K562 (cell line): ENCODE results near the gene C2CD2L. TPM values are rescaled to one million over a fixed set of nuclear protein-coding genes. Genes with fewer than 3 reads are reported as not detected.

ENCODE experiments used
- ATAC-seq: fragments of 200-7000 bp; cut with Tn5 transposase; 3 replicates; pipeline ENCODE4 v1.9.1; 2020; ENCODE audit warnings: moderate library complexity
- BruUV-seq: library from RNA; stranded (reverse); fragments of 400-500 nt; replicated peaks from 2 replicates; lab custom pipeline; 2021; lab: Mats Ljungman, UMichigan
- CTCF ChIA-PET: fragments of 300-600 bp; formaldehyde crosslinking; extraction: SDS; loops from one replicate; lab custom pipeline; 2021; ENCODE audit warnings: low intra/inter-chr PET ratio; lab: Yijun Ruan, JAX
- POLR2A ChIA-PET: fragments of 300-600, 350-650 bp; sonication (Branson Sonifier 250); formaldehyde crosslinking; extraction: SDS; loops from one replicate; lab custom pipeline; 2021; ENCODE audit warnings: antibody characterized with exemption, inconsistent platforms; lab: Yijun Ruan, JAX
- DNase-seq, 4 experiments: peaks; one replicate each; pipeline versions ENCODE4 v3.0.0 to v3.0.0-alpha.2; 2011 to 2018; ENCODE audit warnings: low spot score in 3 of 4, mixed read lengths in 3 of 4; ENCODE audit errors: extremely low read depth in 1 of 4
- FAIRE-seq: peaks from 2 replicates; lab custom pipeline; 2011; peaks lifted over from hg19 to GRCh38; lab: Jason Lieb, UNC
- H2AFZ ChIP-seq: 2 replicates; pipeline ENCODE4 v1.6.0; 2011; ENCODE audit warnings: low read depth, low read length, control low read depth, inconsistent platforms
- H3K27ac ChIP-seq: fragments of 200-600 bp; 3 replicates; pipeline ENCODE4 v1.8.0; 2011; ENCODE audit warnings: low read depth, mild to moderate bottlenecking, control low read depth, inconsistent platforms, low read length, moderate library complexity, mixed read lengths; ENCODE audit errors: extremely low read depth
- H3K27me3 ChIP-seq, 2 experiments: fragments of 300-600 bp in 1 of 2; 2 replicates in 1 of 2; 3 replicates in 1 of 2; pipeline versions ENCODE4 v1.6.0 to v1.8.0; 2011; ENCODE audit warnings: inconsistent platforms in 2 of 2, low read length in 2 of 2, mild to moderate bottlenecking in 1 of 2, mixed read lengths in 1 of 2, moderate library complexity in 1 of 2; ENCODE audit not compliant: control insufficient read depth in 2 of 2, insufficient read depth in 2 of 2
- H3K36me3 ChIP-seq: fragments of 300-600 bp; 3 replicates; pipeline ENCODE4 v1.8.0; 2011; ENCODE audit warnings: mild to moderate bottlenecking, low read length, inconsistent platforms; ENCODE audit not compliant: control insufficient read depth, insufficient read depth
- H3K4me1 ChIP-seq, 2 experiments: fragments of 200-600 bp in 1 of 2; replicated peaks in 1 of 2; 2 replicates in 1 of 2; 3 replicates in 1 of 2; pipeline versions ENCODE4 v1.5.1 to v1.8.0; 2011; ENCODE audit warnings: inconsistent platforms in 2 of 2, low read length in 2 of 2, mild to moderate bottlenecking in 1 of 2, mixed read lengths in 1 of 2, moderate library complexity in 1 of 2; ENCODE audit not compliant: control insufficient read depth in 2 of 2, insufficient read depth in 2 of 2
- H3K4me2 ChIP-seq: 2 replicates; pipeline ENCODE4 v1.6.1; 2011; ENCODE audit warnings: low read length, control low read depth, inconsistent platforms, mixed read lengths; ENCODE audit not compliant: insufficient read depth
- H3K4me3 ChIP-seq: fragments of 200-600 bp; sonication (generic), shearing (Covaris generic); 2 replicates; pipeline ENCODE4 v1.5.1; 2016; ENCODE audit warnings: control low read depth, inconsistent platforms
- H3K79me2 ChIP-seq: fragments of 200-600 bp; 3 replicates; pipeline ENCODE4 v1.8.0; 2011; ENCODE audit warnings: low read length, inconsistent platforms; ENCODE audit not compliant: control insufficient read depth, insufficient read depth
- H3K9ac ChIP-seq, 2 experiments: 2 replicates each; pipeline versions ENCODE4 v1.6.0 to v1.6.1; 2011; ENCODE audit warnings: low read depth in 2 of 2, low read length in 2 of 2, control low read depth in 1 of 2, inconsistent platforms in 1 of 2, mild to moderate bottlenecking in 1 of 2, mixed read lengths in 1 of 2; ENCODE audit not compliant: insufficient read depth in 1 of 2
- H3K9me1 ChIP-seq: one replicate; pipeline ENCODE4 v1.6.0; 2011; ENCODE audit warnings: inconsistent platforms, mild to moderate bottlenecking, low read length, moderate library complexity; ENCODE audit not compliant: control insufficient read depth, insufficient read depth
- H3K9me3 ChIP-seq: replicated peaks from 2 replicates; pipeline ENCODE4 v1.5.1; 2011; ENCODE audit warnings: low read depth, low read length, inconsistent platforms; ENCODE audit not compliant: control insufficient read depth, insufficient read depth
- H4K20me1 ChIP-seq: replicated peaks from 2 replicates; pipeline ENCODE4 v1.6.1; 2011; ENCODE audit warnings: low read length, inconsistent platforms, mixed read lengths; ENCODE audit not compliant: control insufficient read depth, insufficient read depth
- ARNT ChIP-seq, 2 experiments: fragments of 450-650 bp; IDR thresholded peaks; 2 replicates each; pipeline ENCODE4 v1.6.1; 2016; ENCODE audit warnings: mild to moderate bottlenecking in 1 of 2
- CXXC5 ChIP-seq: fragments of 250-450 bp; sonication (Bioruptor Pico); IDR thresholded peaks from 2 replicates; pipeline ENCODE4 v1.8.0; 2022; ENCODE audit warnings: inconsistent platforms, mild to moderate bottlenecking, moderate library complexity
- ELK1 ChIP-seq: sonication (generic); formaldehyde crosslinking; IDR thresholded peaks from 2 replicates; pipeline ENCODE4 v1.8.1; 2022; ENCODE audit warnings: missing genetic modification reagents
- KAT8 ChIP-seq: fragments of 450-650 bp; IDR thresholded peaks from 2 replicates; pipeline ENCODE4 v1.6.1; 2016; ENCODE audit warnings: low read depth, mild to moderate bottlenecking
- KHSRP ChIP-seq: fragments of 450-650 bp; IDR thresholded peaks from 2 replicates; pipeline ENCODE4 v1.6.1; 2017
- MYNN ChIP-seq, 2 experiments: sonication (generic); formaldehyde crosslinking in 1 of 2; IDR thresholded peaks; 2 replicates each; pipeline versions ENCODE4 v1.5.0 to v1.6.1; 2016 to 2020; ENCODE audit warnings: antibody characterized with exemption in 1 of 2, missing genetic modification reagents in 1 of 2
- NRF1 ChIP-seq, 2 experiments: fragments of 450-650 bp; IDR thresholded peaks in 1 of 2; conservative IDR thresholded peaks in 1 of 2; 2 replicates each; pipeline ENCODE4 v1.6.1; 2014; ENCODE audit warnings: mild to moderate bottlenecking in 2 of 2
- PRDM10 ChIP-seq: fragments of 450-650 bp; IDR thresholded peaks from 2 replicates; pipeline ENCODE4 v1.6.1; 2018; ENCODE audit not compliant: partially characterized antibody
- SIN3A ChIP-seq, 2 experiments: fragments of 150-350 bp in 1 of 2; IDR thresholded peaks; 2 replicates each; pipeline ENCODE4 v1.6.1; 2011 to 2016; ENCODE audit warnings: borderline replicate concordance in 2 of 2, low read depth in 2 of 2, low read length in 2 of 2, mild to moderate bottlenecking in 2 of 2, moderate library complexity in 2 of 2; ENCODE audit not compliant: control insufficient read depth in 1 of 2
- SMAD4 ChIP-seq: fragments of 250-450 bp; sonication (Bioruptor Pico); conservative IDR thresholded peaks from 2 replicates; pipeline ENCODE4 v1.8.0; 2021; ENCODE audit warnings: inconsistent platforms, mild to moderate bottlenecking, moderate library complexity
- SRSF9 ChIP-seq: fragments of 200-400 bp; formaldehyde crosslinking; IDR thresholded peaks from 2 replicates; pipeline ENCODE4 v1.6.1; 2017; ENCODE audit warnings: low read depth, low read length, borderline replicate concordance
- ZFPM2 ChIP-seq: fragments of 250-450 bp; sonication (Bioruptor Pico); IDR thresholded peaks from 2 replicates; pipeline ENCODE4 v1.5.1; 2022; ENCODE audit warnings: mild to moderate bottlenecking
- ZNF444 ChIP-seq: fragments of 250-450 bp; sonication (Bioruptor Pico); IDR thresholded peaks from 2 replicates; pipeline ENCODE4 v1.4.0; 2020; ENCODE audit warnings: mild to moderate bottlenecking, moderate library complexity
- WGBS: fragments of 100-300 bp; shearing (Covaris generic); methylation state at CpG from one replicate; pipeline ENCODE4 v1.1.6; 2016; ENCODE audit warnings: low coverage, mixed read lengths; ENCODE audit not compliant: insufficient coverage; ENCODE audit errors: missing lambda C conversion rate; 5-methylcytosine and 5-hydroxymethylcytosine counted together
- in situ Hi-C: fragments of 300-500 bp; cut with MboI; formaldehyde crosslinking; loops from 4 replicates; pipeline ENCODE4 v1.15.0; 2018; ENCODE audit warnings: inconsistent platforms, mixed read lengths
- intact Hi-C: fragments of 100-400 bp; cut with micrococcal nuclease; formaldehyde crosslinking; loops from 2 replicates; pipeline ENCODE4 v1.14.2; 2022
- polyA plus RNA-seq, 8 experiments: library from polyadenylated mRNA; depleted of rRNA in 4 of 8; stranded (reverse) in 5 of 8; unstranded in 3 of 8; fragments of >200 nt; fragmentation: Nextera tagmentation in 2 of 8; fragmentation: Illumina TruSeq in 1 of 8; extraction: Ambion mirVana in 2 of 8; extraction: Trizol in 1 of 8; gene quantifications; 2 replicates each; pipeline versions ENCODE4 v1.2.1 to v1.2.3, GENCODE V29; 2011 to 2014; ENCODE audit warnings: inconsistent platforms in 1 of 8, missing spikeins in 1 of 8
- total RNA-seq, 7 experiments: library from RNA; depleted of rRNA in 6 of 7; stranded (reverse); fragments of >200 nt in 6 of 7; fragmentation: Illumina TruSeq in 2 of 7; extraction: Trizol in 2 of 7; gene quantifications; 2 replicates each; pipeline versions ENCODE4 v1.2.1 to v1.2.3, GENCODE V29; 2011 to 2021; ENCODE audit warnings: low replicate concordance in 1 of 7
- TF ChIP-seq, protein P1 (sequence below), 2 experiments: fragments of 450-650 bp; IDR thresholded peaks; 2 replicates each; pipeline ENCODE4 v1.6.1; 2016
- TF ChIP-seq, protein P2 (sequence below): fragments of 450-650 bp; IDR thresholded peaks from 2 replicates; pipeline ENCODE4 v1.6.1; 2016; ENCODE audit warnings: low read depth, mild to moderate bottlenecking, moderate library complexity

C2CD2L gene
- total and polyA plus RNA-seq, 9 of the 15 experiments (the other 6 are each of a cell fraction or from before 2014, with no cell fraction given), result 0.66 to 41.2 (median 14.8) TPM

DNA sequence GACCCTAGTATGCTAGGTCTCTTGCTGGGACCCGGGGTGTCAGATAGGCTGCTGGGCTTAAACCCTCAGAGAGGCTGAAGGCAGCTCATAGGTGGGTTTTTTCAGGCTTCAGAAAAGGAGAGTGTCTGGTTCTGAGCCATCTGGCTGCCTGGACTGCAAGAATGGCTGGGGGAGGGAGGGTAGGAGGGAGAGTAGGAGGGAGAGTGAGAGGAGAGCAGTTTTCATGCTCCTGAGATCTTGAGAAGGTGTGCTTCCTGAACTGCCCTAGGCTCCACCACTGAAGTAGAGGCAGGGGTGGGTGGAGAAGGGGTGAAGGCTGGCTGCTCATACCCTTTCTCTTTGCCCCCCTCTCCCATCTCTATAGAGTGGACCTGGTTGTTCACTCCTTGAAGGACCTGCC lies 17.8 kb upstream of the C2CD2L start:
- H3K4me1 ChIP-seq, result peaks cover 34 to 66% of the 10 kb centered on the region in 2 experiments
- CTCF ChIA-PET, result no interaction called here
- ATAC-seq (peak; percentile 2; the same call in 2 of the 3 replicates), DNase-seq (peak; percentile 29 to 56 (median 34)), FAIRE-seq (no peak)
- H3K9ac ChIP-seq, result peak overlapping the region; percentile 89 to 94; a peak in 3 of 4 replicates
- H2AFZ ChIP-seq, result no peak overlapping the region
- in situ Hi-C loops, result no loop called here
- no TSS peak for BruUV-seq
- peak overlapping the region; percentile 98 for H3K4me2 ChIP-seq
- intact Hi-C loops, result loop anchor here (5.0 kb wide), 1 partner anchor 72 kb away; the partner anchor contains the start of genes RPS25 and TRAPPC4
- POLR2A ChIA-PET, result interaction anchor here (0.6 to 1.7 kb wide), 4 partner anchors 10 to 390 kb away, joined by 3 to 7 read pairs (median 3); partner anchors contain the start of gene C2CD2L
- peak overlapping the region; percentile 94 for H3K4me3 ChIP-seq
- H3K79me2 ChIP-seq, result peaks cover 93% of the 10 kb centered on the region
- H3K27ac ChIP-seq, result peak overlapping the region; percentile 95
- no peaks in the 10 kb centered on the region for H3K9me3 ChIP-seq
- H4K20me1 ChIP-seq, result peaks cover 24% of the 10 kb centered on the region
- 0% methylated on average over 1 of the region's 1 CpG for whole genome bisulfite sequencing
- no peaks in the 10 kb centered on the region for H3K9me1 ChIP-seq
- H3K27me3 ChIP-seq, result no peaks in the 10 kb centered on the region; a peak in 1 of 5 replicates
- H3K36me3 ChIP-seq, result peaks cover 60% of the 10 kb centered on the region
- TF ChIP-seq ZNF444 (CRISPR knock-in tag) (peak; percentile 70; the same call in 1 of the 2 replicates), ARNT (IDR thresholded peaks at IDR 0.05) (no peak), KAT8 (no peak), ELK1 (CRISPR knock-in tag) (no peak), KHSRP (no peak), SRSF9 (no peak), NRF1 (conservative IDR thresholded peaks at IDR 0.05 in 1 of 2, IDR thresholded peaks at IDR 0.05 in 1 of 2) (no peak), SMAD4 (CRISPR knock-in tag) (0 out of 2 replicates have a peak, but pooled peaks have one; percentile 17), SIN3A (IDR thresholded peaks at IDR 0.05; ENCODE audit: borderline replicate concordance in 2 of 2, control insufficient read depth in 1 of 2, low read depth in 2 of 2, low read length in 2 of 2) (peak in 1 of 2 experiments; percentile 11; a peak in 1 of 4 replicates), ZFPM2 (CRISPR knock-in tag) (no peak), PRDM10 (peak; percentile 95), CXXC5 (CRISPR knock-in tag) (no peak), MYNN (IDR thresholded peaks at IDR 0.05) (no peak), MYNN (CRISPR knock-in tag; IDR thresholded peaks at IDR 0.05) (no peak)
- TF ChIP-seq, protein P1, sequence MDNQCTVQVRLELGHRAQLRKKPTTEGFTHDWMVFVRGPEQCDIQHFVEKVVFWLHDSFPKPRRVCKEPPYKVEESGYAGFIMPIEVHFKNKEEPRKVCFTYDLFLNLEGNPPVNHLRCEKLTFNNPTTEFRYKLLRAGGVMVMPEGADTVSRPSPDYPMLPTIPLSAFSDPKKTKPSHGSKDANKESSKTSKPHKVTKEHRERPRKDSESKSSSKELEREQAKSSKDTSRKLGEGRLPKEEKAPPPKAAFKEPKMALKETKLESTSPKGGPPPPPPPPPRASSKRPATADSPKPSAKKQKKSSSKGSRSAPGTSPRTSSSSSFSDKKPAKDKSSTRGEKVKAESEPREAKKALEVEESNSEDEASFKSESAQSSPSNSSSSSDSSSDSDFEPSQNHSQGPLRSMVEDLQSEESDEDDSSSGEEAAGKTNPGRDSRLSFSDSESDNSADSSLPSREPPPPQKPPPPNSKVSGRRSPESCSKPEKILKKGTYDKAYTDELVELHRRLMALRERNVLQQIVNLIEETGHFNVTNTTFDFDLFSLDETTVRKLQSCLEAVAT (IDR thresholded peaks at IDR 0.05), result peak in 1 of 2 experiments; percentile 8; a peak in 1 of 4 replicates
- TF ChIP-seq, protein P2, sequence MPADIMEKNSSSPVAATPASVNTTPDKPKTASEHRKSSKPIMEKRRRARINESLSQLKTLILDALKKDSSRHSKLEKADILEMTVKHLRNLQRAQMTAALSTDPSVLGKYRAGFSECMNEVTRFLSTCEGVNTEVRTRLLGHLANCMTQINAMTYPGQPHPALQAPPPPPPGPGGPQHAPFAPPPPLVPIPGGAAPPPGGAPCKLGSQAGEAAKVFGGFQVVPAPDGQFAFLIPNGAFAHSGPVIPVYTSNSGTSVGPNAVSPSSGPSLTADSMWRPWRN, result no peak
